ENCODE measurements around the gene GYS1.

DNA sequence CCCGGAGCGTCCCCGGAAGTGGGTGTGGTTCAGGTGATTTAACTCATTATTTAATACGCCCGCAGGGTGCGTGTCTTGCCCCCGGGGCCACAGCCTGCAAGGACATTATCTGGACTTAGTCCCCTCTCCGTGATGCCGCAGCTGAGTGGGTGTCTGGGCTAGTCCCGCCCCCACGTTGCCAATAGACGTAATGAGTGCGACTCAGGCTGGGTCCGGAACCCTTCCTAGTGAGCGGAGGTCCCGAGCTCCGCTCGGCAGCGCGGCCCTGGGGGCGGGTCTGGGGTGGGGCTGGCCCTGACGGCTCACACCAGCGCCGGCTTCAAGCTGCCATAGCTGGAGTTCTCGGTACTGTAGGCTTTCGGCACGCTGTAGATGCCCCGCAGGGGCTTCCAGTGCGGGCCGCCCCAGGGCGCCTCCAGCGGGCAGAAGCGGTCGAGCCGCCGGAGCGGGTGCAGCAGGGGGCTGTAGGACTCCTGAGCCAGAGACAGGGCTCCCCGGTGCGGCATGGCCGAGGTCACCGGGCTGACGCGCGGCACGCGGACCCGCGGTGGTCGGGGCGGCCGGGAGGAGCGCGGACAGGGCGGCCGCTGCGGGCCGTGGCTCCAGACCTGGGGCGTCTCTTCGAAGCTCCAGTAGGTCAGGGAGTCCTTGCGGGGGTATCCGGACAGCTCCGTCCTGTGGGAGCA is 24.7 kb upstream of the GYS1 start:
- TF ChIP-seq ZNF217 (IDR thresholded peaks at IDR 0.05) (no peak), NFXL1 (IDR thresholded peaks at IDR 0.05; ENCODE audit: borderline replicate concordance) (no peak), POLR2A (IDR thresholded peaks at IDR 0.05; ENCODE audit: low read depth, low read length) (no peak), CHD1 (IDR thresholded peaks at IDR 0.05; ENCODE audit: low read depth, low read length) (no peak), POLR2AphosphoS5 (IDR thresholded peaks at IDR 0.05; ENCODE audit: low read length) (no peak), RAD21 (IDR thresholded peaks at IDR 0.05; ENCODE audit: insufficient read depth, low read depth, low read length) (0 out of 2 replicates have a peak, but pooled peaks have one; percentile 14), ATF3 (IDR thresholded peaks at IDR 0.05; ENCODE audit: borderline replicate concordance, extremely low read depth, low read depth, low read length) (no peak), ATF2 (IDR thresholded peaks at IDR 0.05; ENCODE audit: low read length) (no peak), EZH2 (IDR thresholded peaks at IDR 0.05; ENCODE audit: borderline replicate concordance, control insufficient read depth, low read depth, low read length) (no peak), JUND (IDR thresholded peaks at IDR 0.05; ENCODE audit: low read depth, low read length) (no peak)
- TF ChIP-seq, protein P1, sequence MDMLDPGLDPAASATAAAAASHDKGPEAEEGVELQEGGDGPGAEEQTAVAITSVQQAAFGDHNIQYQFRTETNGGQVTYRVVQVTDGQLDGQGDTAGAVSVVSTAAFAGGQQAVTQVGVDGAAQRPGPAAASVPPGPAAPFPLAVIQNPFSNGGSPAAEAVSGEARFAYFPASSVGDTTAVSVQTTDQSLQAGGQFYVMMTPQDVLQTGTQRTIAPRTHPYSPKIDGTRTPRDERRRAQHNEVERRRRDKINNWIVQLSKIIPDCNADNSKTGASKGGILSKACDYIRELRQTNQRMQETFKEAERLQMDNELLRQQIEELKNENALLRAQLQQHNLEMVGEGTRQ (IDR thresholded peaks at IDR 0.05; ENCODE audit: borderline replicate concordance, low read depth, low read length) = no peak
- TF ChIP-seq, protein P2, sequence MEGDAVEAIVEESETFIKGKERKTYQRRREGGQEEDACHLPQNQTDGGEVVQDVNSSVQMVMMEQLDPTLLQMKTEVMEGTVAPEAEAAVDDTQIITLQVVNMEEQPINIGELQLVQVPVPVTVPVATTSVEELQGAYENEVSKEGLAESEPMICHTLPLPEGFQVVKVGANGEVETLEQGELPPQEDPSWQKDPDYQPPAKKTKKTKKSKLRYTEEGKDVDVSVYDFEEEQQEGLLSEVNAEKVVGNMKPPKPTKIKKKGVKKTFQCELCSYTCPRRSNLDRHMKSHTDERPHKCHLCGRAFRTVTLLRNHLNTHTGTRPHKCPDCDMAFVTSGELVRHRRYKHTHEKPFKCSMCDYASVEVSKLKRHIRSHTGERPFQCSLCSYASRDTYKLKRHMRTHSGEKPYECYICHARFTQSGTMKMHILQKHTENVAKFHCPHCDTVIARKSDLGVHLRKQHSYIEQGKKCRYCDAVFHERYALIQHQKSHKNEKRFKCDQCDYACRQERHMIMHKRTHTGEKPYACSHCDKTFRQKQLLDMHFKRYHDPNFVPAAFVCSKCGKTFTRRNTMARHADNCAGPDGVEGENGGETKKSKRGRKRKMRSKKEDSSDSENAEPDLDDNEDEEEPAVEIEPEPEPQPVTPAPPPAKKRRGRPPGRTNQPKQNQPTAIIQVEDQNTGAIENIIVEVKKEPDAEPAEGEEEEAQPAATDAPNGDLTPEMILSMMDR (IDR thresholded peaks at IDR 0.05 in 2 of 3, conservative IDR thresholded peaks at IDR 0.05 in 1 of 3; ENCODE audit: control insufficient read depth in 2 of 3, extremely low read depth in 1 of 3, insufficient read depth in 1 of 3, low read depth in 3 of 3, low read length in 3 of 3) = peak; percentile 55 to 76 (median 56)
- TF ChIP-seq, protein P3, sequence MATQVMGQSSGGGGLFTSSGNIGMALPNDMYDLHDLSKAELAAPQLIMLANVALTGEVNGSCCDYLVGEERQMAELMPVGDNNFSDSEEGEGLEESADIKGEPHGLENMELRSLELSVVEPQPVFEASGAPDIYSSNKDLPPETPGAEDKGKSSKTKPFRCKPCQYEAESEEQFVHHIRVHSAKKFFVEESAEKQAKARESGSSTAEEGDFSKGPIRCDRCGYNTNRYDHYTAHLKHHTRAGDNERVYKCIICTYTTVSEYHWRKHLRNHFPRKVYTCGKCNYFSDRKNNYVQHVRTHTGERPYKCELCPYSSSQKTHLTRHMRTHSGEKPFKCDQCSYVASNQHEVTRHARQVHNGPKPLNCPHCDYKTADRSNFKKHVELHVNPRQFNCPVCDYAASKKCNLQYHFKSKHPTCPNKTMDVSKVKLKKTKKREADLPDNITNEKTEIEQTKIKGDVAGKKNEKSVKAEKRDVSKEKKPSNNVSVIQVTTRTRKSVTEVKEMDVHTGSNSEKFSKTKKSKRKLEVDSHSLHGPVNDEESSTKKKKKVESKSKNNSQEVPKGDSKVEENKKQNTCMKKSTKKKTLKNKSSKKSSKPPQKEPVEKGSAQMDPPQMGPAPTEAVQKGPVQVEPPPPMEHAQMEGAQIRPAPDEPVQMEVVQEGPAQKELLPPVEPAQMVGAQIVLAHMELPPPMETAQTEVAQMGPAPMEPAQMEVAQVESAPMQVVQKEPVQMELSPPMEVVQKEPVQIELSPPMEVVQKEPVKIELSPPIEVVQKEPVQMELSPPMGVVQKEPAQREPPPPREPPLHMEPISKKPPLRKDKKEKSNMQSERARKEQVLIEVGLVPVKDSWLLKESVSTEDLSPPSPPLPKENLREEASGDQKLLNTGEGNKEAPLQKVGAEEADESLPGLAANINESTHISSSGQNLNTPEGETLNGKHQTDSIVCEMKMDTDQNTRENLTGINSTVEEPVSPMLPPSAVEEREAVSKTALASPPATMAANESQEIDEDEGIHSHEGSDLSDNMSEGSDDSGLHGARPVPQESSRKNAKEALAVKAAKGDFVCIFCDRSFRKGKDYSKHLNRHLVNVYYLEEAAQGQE (IDR thresholded peaks at IDR 0.05; ENCODE audit: low read depth, low read length) = no peak
- TF ChIP-seq, protein P4, sequence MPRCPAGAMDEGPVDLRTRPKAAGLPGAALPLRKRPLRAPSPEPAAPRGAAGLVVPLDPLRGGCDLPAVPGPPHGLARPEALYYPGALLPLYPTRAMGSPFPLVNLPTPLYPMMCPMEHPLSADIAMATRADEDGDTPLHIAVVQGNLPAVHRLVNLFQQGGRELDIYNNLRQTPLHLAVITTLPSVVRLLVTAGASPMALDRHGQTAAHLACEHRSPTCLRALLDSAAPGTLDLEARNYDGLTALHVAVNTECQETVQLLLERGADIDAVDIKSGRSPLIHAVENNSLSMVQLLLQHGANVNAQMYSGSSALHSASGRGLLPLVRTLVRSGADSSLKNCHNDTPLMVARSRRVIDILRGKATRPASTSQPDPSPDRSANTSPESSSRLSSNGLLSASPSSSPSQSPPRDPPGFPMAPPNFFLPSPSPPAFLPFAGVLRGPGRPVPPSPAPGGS (IDR thresholded peaks at IDR 0.05; ENCODE audit: borderline replicate concordance, insufficient read depth, low read depth, low read length, poor library complexity, severe bottlenecking) = no peak

All from GM12878 (cell line).